Hepatocyte (in vitro differentiated cells): ENCODE data around the gene PSEN1. TPM values are rescaled to one million over a fixed set of nuclear protein-coding genes. Genes with fewer than 3 reads are reported as not detected.
A peak's percentile ranks its signal among the peaks of the same experiment; 100 is the strongest.

ENCODE experiments used
- DNase-seq: peaks from one replicate; pipeline ENCODE4 v3.0.0-alpha.2; 2016; ENCODE audit warnings: low spot score
- H2AFZ ChIP-seq: fragments of 200-600 bp; sonication (generic); 2 replicates; pipeline ENCODE4 v1.6.0; 2016; ENCODE audit warnings: antibody characterized with exemption, mild to moderate bottlenecking
- H3K27ac ChIP-seq: fragments of 200-600 bp; sonication (generic); 2 replicates; pipeline ENCODE4 v1.5.1; 2016; ENCODE audit warnings: mild to moderate bottlenecking
- H3K27me3 ChIP-seq: fragments of 200-600 bp; sonication (generic); 2 replicates; pipeline ENCODE4 v1.6.1; 2016
- H3K36me3 ChIP-seq: fragments of 200-600 bp; sonication (generic); replicated peaks from 2 replicates; pipeline ENCODE4 v1.5.1; 2016; ENCODE audit warnings: low read depth; ENCODE audit not compliant: insufficient read depth
- H3K4me1 ChIP-seq: fragments of 200-600 bp; sonication (generic); 2 replicates; pipeline ENCODE4 v1.5.1; 2016; ENCODE audit warnings: mild to moderate bottlenecking, moderate library complexity; ENCODE audit not compliant: insufficient read depth
- H3K4me2 ChIP-seq: fragments of 200-600 bp; sonication (generic); 2 replicates; pipeline ENCODE4 v1.6.0; 2016
- H3K4me3 ChIP-seq: fragments of 200-600 bp; sonication (generic); 2 replicates; pipeline ENCODE4 v1.5.1; 2016; ENCODE audit warnings: mild to moderate bottlenecking
- H3K79me2 ChIP-seq: fragments of 200-600 bp; sonication (generic); 2 replicates; pipeline ENCODE4 v1.6.0; 2017; ENCODE audit warnings: mild to moderate bottlenecking
- H3K9me2 ChIP-seq: fragments of 200-600 bp; sonication (generic); replicated peaks from 2 replicates; pipeline ENCODE4 v1.6.0; 2017; ENCODE audit warnings: mild to moderate bottlenecking; ENCODE audit not compliant: insufficient read depth
- H3K9me3 ChIP-seq: fragments of 200-600 bp; sonication (generic); 2 replicates; pipeline ENCODE4 v1.5.1; 2016; ENCODE audit warnings: low read depth, mild to moderate bottlenecking
- H4K20me1 ChIP-seq: fragments of 200-600 bp; sonication (generic); 2 replicates; pipeline ENCODE4 v1.6.0; 2016; ENCODE audit warnings: mild to moderate bottlenecking; ENCODE audit not compliant: insufficient read depth, poor library complexity, severe bottlenecking
- EZH2 ChIP-seq: fragments of 200-600 bp; sonication (generic); IDR thresholded peaks from 2 replicates; pipeline ENCODE4 v1.6.1; 2016; ENCODE audit warnings: antibody characterized with exemption, mild to moderate bottlenecking, borderline replicate concordance
- EZH2phosphoT487 ChIP-seq: fragments of 200-600 bp; sonication (generic); IDR thresholded peaks from one replicate; pipeline ENCODE4 v1.6.1; 2018; ENCODE audit warnings: antibody characterized with exemption, mild to moderate bottlenecking, low read depth, moderate library complexity; ENCODE audit not compliant: unreplicated experiment, severe bottlenecking
- WGBS: methylation state at CpG from one replicate; pipeline ENCODE4 v1.1.6; 2016; ENCODE audit warnings: low lambda C conversion rate; ENCODE audit errors: missing lambda C conversion rate; 5-methylcytosine and 5-hydroxymethylcytosine counted together
- polyA plus RNA-seq: library from polyadenylated mRNA; unstranded; fragments of >200 nt; fragmentation: Nextera tagmentation; extraction: Ambion mirVana; gene quantifications from 2 replicates; pipeline ENCODE4 v1.2.1, GENCODE V29; 2016
- total RNA-seq: library from RNA; depleted of rRNA; stranded (reverse); fragments of >200 nt; gene quantifications from 2 replicates; pipeline ENCODE4 v1.2.3, GENCODE V29; 2014
- TF ChIP-seq, protein P1 (sequence below): fragments of 200-600 bp; sonication (generic); IDR thresholded peaks from 2 replicates; pipeline ENCODE4 v1.5.1; 2016; ENCODE audit warnings: antibody characterized with exemption, mild to moderate bottlenecking; ENCODE audit not compliant: poor library complexity

PSEN1 gene
- total and polyA plus RNA-seq, 2 experiments from 2014 or later, result 65.6 to 71.6 TPM

DNA sequence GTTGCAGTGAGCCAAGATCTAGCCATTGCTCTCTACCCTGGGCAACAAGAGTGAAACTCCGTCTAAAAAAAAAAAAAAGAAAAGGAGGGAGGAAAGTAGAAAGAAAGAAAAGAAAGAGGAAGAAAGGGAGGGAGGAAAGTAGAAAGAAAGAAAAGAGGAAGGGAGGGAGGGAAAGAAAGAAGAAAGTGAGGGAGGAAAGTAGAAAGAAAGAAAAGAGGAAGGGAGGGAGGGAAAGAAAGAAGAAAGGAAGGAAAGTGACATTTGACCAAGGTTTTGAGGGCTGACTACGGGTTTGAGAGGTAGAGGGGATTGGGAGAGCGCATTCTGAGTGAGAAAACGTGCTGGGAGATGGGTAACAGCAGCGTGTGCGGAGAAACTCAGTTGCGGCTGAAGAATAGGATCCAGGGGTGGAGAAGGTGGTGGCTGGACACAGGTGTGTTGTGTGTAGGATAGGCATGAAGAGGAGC lies 100.5 kb downstream of the PSEN1 start:
- H3K4me3 ChIP-seq, result no peak overlapping the region

DNA sequence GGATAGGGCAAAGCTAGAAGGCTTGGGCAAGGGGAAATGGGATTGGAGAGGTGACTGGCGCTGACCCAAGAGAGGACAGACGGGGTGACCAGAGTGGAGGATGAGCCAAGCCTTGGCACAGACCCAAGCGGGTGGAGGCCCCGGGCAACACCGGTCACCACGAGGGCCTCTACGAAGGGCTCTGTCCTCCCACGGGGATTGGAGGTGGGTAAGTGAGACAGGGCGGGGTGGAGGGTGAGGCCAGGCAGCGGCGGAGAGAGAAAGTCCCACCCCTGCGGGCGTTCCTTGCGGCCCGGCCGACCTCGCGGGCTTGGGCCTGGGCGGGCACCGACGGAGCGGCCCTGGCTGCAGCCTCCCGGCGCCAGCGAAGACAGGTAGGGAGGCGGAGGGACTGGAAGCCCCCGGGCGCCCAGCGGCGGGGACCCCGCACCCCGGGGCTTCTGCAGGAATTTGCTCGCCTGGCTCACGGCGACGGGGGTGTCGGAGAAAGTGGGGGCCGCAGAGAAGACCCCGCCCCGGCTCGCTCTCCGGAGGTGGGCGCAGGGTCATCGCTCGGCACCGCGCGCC lies 101.0 kb downstream of the PSEN1 start, which contains the start of gene PAPLN:
PAPLN (plus strand) TSS at position 288 of the 567 bp plus-strand sequence. CDS start 2,273 bp downstream, outside the sequence.
- H3K9me2 ChIP-seq, result no peaks in the 10 kb centered on the region
- no peaks in the 10 kb centered on the region for H3K79me2 ChIP-seq
- peaks cover 32% of the 10 kb centered on the region for H3K27me3 ChIP-seq
- peak; percentile 62 for DNase-seq
- H4K20me1 ChIP-seq, result no peaks in the 10 kb centered on the region
- peaks cover 56% of the 10 kb centered on the region for H3K4me1 ChIP-seq
- H2AFZ ChIP-seq, result peak within 1 kb of the TSS; percentile 79
- 7% methylated on average over 35 of the region's 48 CpGs for WGBS
- H3K36me3 ChIP-seq, result no peaks in the 10 kb centered on the region
- peak within 1 kb of the TSS; percentile 25 for H3K4me3 ChIP-seq
- no peaks in the 10 kb centered on the region for H3K9me3 ChIP-seq
- H3K4me2 ChIP-seq, result peak within 1 kb of the TSS; percentile 97
- H3K27ac ChIP-seq, result peak within 1 kb of the TSS; percentile 73
- no peak for TF ChIP-seq EZH2
- TF ChIP-seq EZH2phosphoT487, result no peak
- TF ChIP-seq, protein P1, sequence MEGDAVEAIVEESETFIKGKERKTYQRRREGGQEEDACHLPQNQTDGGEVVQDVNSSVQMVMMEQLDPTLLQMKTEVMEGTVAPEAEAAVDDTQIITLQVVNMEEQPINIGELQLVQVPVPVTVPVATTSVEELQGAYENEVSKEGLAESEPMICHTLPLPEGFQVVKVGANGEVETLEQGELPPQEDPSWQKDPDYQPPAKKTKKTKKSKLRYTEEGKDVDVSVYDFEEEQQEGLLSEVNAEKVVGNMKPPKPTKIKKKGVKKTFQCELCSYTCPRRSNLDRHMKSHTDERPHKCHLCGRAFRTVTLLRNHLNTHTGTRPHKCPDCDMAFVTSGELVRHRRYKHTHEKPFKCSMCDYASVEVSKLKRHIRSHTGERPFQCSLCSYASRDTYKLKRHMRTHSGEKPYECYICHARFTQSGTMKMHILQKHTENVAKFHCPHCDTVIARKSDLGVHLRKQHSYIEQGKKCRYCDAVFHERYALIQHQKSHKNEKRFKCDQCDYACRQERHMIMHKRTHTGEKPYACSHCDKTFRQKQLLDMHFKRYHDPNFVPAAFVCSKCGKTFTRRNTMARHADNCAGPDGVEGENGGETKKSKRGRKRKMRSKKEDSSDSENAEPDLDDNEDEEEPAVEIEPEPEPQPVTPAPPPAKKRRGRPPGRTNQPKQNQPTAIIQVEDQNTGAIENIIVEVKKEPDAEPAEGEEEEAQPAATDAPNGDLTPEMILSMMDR, result no peak

More for the DNA sequence above, 100.5 kb downstream of the PSEN1 start:
- DNase-seq, result no peak
- WGBS, result 39% methylated on average over 7 of the region's 7 CpGs
- Histone ChIP-seq H3K9me3 (no peaks in the 10 kb centered on the region), H3K36me3 (no peaks in the 10 kb centered on the region), H3K27ac (no peak overlapping the region), H3K27me3 (peaks cover 32% of the 10 kb centered on the region), H2AFZ (no peak overlapping the region), H4K20me1 (no peaks in the 10 kb centered on the region), H3K9me2 (no peaks in the 10 kb centered on the region), H3K4me1 (peaks cover 60% of the 10 kb centered on the region), H3K4me2 (peak overlapping the region; percentile 97), H3K79me2 (no peaks in the 10 kb centered on the region)
- TF ChIP-seq, protein P1, result no peak
- TF ChIP-seq EZH2phosphoT487, result no peak

DNA sequence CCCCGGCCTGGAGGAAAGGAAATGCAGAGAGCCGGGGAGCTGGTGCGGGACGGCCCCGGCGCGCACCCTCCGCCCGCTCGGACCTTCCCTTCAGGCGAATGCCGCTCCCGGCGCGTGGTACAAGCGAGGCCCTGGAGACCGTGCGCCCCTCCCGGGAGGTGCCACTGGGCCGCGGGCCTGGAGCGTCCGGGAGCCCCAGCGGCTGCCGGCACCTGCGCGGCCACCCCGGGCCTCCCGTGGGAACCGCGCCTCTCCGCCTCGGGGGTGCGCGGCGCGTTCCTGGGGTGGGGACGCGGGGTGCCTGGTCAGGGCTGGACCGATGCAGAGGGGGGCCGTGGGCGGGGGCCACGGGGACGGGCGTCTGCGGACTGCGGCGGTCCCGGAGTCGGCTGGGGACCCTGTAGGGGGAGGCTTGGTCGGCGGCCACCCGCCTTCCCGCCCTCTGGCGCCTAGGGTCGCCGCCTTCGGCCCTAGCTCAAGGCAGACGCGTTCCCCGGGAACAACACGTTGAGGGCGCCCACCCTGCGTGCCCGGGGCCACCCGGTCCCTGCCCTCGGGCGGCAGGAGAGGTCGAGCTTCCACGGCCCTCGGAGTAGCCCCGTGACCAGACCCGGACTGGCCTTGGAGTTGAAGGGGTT lies 101.6 kb downstream of the PSEN1 start:
- Histone ChIP-seq H3K27me3 (peaks cover 32% of the 10 kb centered on the region), H3K79me2 (no peaks in the 10 kb centered on the region), H2AFZ (peak overlapping the region; percentile 79), H4K20me1 (no peaks in the 10 kb centered on the region), H3K4me1 (peaks cover 53% of the 10 kb centered on the region), H3K9me2 (no peaks in the 10 kb centered on the region), H3K4me3 (peak overlapping the region; percentile 25), H3K27ac (no peak overlapping the region), H3K36me3 (no peaks in the 10 kb centered on the region), H3K9me3 (no peaks in the 10 kb centered on the region), H3K4me2 (peak overlapping the region; percentile 97)
- WGBS, result 2% methylated on average over 44 of the region's 73 CpGs
- TF ChIP-seq, protein P1, result no peak
- TF ChIP-seq EZH2phosphoT487 (no peak), EZH2 (peak; percentile 29)
- DNase-seq, result peak; percentile 41
